Measurements from ENCODE around the gene SLC36A3. TPM values are rescaled to one million over a fixed set of nuclear protein-coding genes. Genes with fewer than 3 reads are reported as not detected.

SLC36A3 gene
- total RNA-seq, 3 donors from 2014 or later, result not detected

DNA sequence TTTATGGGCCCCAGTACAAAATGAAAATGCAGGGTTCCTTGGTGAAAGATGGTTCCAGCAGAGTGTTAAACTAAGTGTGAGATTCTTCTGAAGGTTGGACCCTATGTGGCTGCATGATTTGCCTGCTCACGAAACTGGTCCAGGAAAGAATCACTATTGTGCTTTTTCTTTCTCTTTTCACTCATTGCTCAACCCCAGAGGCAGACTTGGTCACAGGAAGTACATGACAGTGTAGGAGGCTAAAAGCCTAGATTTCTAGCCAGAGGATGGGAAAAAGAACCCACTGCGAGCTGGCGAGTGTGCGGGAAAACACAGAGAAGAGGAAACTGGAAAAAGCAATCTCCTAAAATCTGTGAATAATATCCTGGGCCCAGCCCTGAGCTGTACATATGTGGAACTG, 25.2 kb upstream of the SLC36A3 start:
- H3K27ac ChIP-seq, result peak overlapping the region in 1 of 2 donors; percentile 29
- no peaks in the 10 kb centered on the region for H3K4me1 ChIP-seq
- H3K9me3 ChIP-seq, result no peaks in the 10 kb centered on the region
- TF ChIP-seq POLR2A (IDR thresholded peaks at IDR 0.05) (no peak), POLR2AphosphoS5 (IDR thresholded peaks at IDR 0.05) (no peak)
- TF ChIP-seq, protein P1, sequence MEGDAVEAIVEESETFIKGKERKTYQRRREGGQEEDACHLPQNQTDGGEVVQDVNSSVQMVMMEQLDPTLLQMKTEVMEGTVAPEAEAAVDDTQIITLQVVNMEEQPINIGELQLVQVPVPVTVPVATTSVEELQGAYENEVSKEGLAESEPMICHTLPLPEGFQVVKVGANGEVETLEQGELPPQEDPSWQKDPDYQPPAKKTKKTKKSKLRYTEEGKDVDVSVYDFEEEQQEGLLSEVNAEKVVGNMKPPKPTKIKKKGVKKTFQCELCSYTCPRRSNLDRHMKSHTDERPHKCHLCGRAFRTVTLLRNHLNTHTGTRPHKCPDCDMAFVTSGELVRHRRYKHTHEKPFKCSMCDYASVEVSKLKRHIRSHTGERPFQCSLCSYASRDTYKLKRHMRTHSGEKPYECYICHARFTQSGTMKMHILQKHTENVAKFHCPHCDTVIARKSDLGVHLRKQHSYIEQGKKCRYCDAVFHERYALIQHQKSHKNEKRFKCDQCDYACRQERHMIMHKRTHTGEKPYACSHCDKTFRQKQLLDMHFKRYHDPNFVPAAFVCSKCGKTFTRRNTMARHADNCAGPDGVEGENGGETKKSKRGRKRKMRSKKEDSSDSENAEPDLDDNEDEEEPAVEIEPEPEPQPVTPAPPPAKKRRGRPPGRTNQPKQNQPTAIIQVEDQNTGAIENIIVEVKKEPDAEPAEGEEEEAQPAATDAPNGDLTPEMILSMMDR (IDR thresholded peaks at IDR 0.05), result no peak
- no peaks in the 10 kb centered on the region for H3K36me3 ChIP-seq
- no peak overlapping the region for H3K4me3 ChIP-seq
- no peak for DNase-seq (ENCODE audit: low spot score in 2 of 2)
- H3K27me3 ChIP-seq, result no peaks in the 10 kb centered on the region
- intact Hi-C loops (cut with DNase I; ENCODE audit: low total_unique reads), result no loop called here

DNA sequence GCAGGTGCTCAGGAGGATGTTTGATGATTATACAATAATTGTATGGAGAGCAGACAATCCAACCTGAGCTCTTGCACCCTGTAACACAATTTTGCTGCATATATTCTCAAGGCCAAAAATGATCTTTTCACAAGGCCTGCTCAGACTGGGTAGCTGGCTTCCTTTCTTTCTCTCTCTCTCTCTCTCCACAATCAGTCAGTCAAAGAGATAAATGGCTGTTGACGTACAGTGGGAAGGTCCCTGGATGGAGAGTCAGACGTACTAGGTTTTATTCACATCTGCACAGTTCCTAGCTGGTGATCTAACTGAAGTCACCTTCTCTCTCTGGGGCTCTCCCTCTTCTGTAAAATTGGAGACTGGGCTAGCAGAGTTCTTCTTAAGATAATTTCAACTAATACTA, 24.0 kb upstream of the SLC36A3 start:
- no peak overlapping the region for H3K4me3 ChIP-seq
- H3K4me1 ChIP-seq, result no peaks in the 10 kb centered on the region
- no peaks in the 10 kb centered on the region for H3K27me3 ChIP-seq
- DNase-seq (ENCODE audit: low spot score in 2 of 2), result no peak
- no peak overlapping the region for H3K27ac ChIP-seq
- intact Hi-C loops (cut with DNase I; ENCODE audit: low total_unique reads), result no loop called here
- no peaks in the 10 kb centered on the region for H3K36me3 ChIP-seq
- no peaks in the 10 kb centered on the region for H3K9me3 ChIP-seq
- no peak for TF ChIP-seq POLR2A (IDR thresholded peaks at IDR 0.05)
- TF ChIP-seq, protein P1 (IDR thresholded peaks at IDR 0.05), result no peak

DNA sequence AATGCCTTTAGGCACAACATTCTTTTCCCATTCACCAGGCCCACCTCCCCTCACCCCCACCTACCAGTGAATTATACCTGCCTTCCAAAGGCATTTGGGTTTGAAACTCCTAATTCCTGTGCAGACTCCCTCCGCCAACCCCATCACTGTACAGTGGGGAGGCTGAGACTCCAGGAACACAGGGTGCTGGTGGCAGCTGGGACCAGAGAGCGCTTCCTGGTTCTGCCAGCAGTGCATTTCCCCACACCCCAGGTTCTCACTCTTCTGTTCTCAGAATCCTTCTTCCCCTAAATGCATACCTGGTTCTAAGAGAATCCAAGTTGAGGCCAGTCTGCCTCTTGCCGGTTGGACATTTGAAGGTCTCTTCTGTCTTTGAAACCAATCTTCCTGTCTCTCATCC, 22.7 kb upstream of the SLC36A3 start:
- DNase-seq (ENCODE audit: low spot score in 2 of 2), result no peak
- Histone ChIP-seq H3K27me3 (no peaks in the 10 kb centered on the region), H3K9me3 (no peaks in the 10 kb centered on the region)

DNA sequence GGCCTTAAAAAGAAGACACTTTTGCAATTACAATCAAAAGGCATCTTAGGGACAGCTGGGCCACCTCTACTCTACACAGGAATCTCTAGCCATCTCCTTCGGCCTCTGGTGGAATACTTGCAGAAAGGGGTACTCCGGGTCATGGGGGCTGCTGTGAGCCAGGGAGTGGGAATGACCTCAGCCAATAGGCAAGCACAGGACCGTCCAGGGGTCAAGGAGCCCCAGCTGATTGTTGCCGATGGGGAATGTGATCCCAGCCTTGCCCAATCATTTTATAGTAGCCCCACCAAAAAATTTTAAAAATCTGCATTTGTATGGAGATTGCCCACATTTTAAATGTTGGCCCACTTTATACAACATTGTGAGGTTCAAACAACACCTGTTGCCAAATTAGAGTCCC, 16.9 kb upstream of the SLC36A3 start:
- DNase-seq (ENCODE audit: low spot score in 2 of 2), result no peak
- Histone ChIP-seq H3K4me1 (no peaks in the 10 kb centered on the region), H3K27ac (no peak overlapping the region), H3K36me3 (no peaks in the 10 kb centered on the region), H3K27me3 (no peaks in the 10 kb centered on the region), H3K4me3 (no peak overlapping the region), H3K9me3 (no peaks in the 10 kb centered on the region)
- no peak for TF ChIP-seq POLR2AphosphoS5 (IDR thresholded peaks at IDR 0.05)
- no peak for TF ChIP-seq POLR2A (IDR thresholded peaks at IDR 0.05)
- TF ChIP-seq, protein P1 (IDR thresholded peaks at IDR 0.05), result no peak
- intact Hi-C loops (cut with DNase I; ENCODE audit: low total_unique reads), result no loop called here

More for the DNA sequence above, 22.7 kb upstream of the SLC36A3 start:
- Histone ChIP-seq H3K27ac (no peak overlapping the region), H3K36me3 (no peaks in the 10 kb centered on the region), H3K4me3 (no peak overlapping the region), H3K4me1 (no peaks in the 10 kb centered on the region)
- TF ChIP-seq POLR2A (IDR thresholded peaks at IDR 0.05), result no peak
- TF ChIP-seq, protein P1 (IDR thresholded peaks at IDR 0.05), result no peak
- TF ChIP-seq POLR2AphosphoS5 (IDR thresholded peaks at IDR 0.05), result no peak
- intact Hi-C loops (cut with DNase I; ENCODE audit: low total_unique reads), result no loop called here

DNA sequence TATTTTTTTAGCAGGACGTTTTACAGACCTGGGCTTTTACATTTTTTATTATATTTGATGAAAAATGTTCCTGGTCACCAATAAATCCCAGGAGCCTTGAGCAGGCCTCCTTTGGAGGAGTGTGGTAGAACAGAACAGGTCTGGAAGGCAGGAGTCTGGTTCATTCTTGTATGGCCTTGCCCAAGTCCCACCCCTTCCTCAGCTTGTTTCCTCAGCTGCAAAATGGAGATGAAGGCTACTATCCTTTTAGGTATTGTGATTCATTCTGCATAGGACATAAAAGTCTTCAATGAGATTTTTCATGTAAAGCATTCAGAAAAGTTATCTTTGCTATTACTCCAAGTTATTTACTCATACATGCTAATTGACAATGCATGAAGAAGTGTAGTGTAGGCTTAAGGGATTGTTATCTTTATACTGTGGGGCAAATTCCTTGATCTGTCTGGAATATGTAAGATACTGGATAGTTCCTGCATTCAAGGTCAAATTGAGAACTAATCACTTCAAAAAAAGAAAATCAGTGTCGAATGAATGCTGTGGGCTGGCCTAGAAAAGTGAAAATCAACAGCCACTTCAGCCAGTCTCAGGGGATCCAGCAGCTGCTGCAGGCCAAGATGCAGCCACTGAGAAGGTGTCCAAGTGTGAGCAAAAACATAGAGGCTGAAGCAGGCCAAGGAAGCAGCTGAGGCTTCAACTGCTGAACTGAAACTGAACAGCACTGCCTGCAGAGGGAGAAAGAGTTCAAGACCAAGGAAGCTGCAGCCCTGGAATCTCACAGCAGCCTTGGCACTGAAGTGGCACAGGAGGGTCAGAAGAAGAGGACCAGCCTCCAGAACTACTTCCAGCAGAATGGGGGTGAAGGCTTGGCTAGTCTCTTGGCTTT, 15.5 kb upstream of the SLC36A3 start:
- intact Hi-C loops (cut with DNase I; ENCODE audit: low total_unique reads), result no loop called here
- Histone ChIP-seq H3K9me3 (no peaks in the 10 kb centered on the region), H3K4me1 (no peaks in the 10 kb centered on the region), H3K27me3 (no peaks in the 10 kb centered on the region), H3K4me3 (no peak overlapping the region), H3K36me3 (no peaks in the 10 kb centered on the region), H3K27ac (no peak overlapping the region)
- no peak for DNase-seq (ENCODE audit: low spot score in 2 of 2)
- TF ChIP-seq POLR2AphosphoS5 (IDR thresholded peaks at IDR 0.05) (no peak), POLR2A (IDR thresholded peaks at IDR 0.05) (no peak)
- TF ChIP-seq, protein P1 (IDR thresholded peaks at IDR 0.05), result no peak
